ENCODE measurements around the gene SCUBE1.

SCUBE1 gene

GRCh38 chr22:43257549-43257948 lies 85.6 kb downstream of the SCUBE1 start:
- no peak for DNase-seq (ENCODE audit: low read depth)

DNA sequence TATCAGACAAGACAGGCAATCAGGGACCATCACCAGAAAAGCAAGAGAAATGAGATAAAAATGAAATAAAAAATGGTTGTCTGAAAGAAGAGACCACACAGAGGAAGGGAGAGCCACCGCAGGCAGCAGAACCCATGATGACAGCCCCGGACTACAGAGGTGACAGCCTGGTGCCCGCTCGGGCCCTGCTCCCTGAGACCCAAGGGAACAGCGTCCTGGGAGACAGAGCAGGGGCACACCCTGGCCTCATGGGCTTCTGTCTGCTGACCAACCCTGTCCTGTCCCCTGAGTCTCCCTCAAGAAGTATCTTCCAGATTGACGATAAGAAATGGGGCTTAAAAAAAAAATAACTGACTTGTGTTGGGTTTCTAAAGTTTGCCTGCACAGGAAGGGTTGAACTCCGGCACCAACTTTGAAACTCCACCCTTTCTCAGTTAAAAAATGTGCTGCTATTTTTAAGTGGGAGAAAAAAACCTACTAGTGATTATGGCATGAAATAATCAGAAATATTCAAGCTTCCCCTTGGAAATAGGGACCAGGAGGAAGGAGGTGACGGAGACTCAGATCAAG lies 86.1 kb downstream of the SCUBE1 start:
- DNase-seq (ENCODE audit: low read depth): no peak

GRCh38 chr22:43256569-43256968 lies 86.6 kb downstream of the SCUBE1 start:
- no peak for DNase-seq (ENCODE audit: low read depth)

GRCh38 chr22:43255299-43255698 lies 87.9 kb downstream of the SCUBE1 start:
- no peak for DNase-seq (ENCODE audit: low read depth)

- no peak for DNase-seq (ENCODE audit: low read depth)
Measured at GRCh38 chr22:43253839-43254238, 89.3 kb downstream of the SCUBE1 start.

- DNase-seq (ENCODE audit: low read depth): no peak
Measured at GRCh38 chr22:43252319-43252718, 90.9 kb downstream of the SCUBE1 start.

- DNase-seq (ENCODE audit: low read depth): no peak
Measured at GRCh38 chr22:43249789-43250471, 93.2 kb downstream of the SCUBE1 start.

- no peak for DNase-seq (ENCODE audit: low read depth)
Measured at GRCh38 chr22:43247546-43248260, 95.5 kb downstream of the SCUBE1 start.

DNA sequence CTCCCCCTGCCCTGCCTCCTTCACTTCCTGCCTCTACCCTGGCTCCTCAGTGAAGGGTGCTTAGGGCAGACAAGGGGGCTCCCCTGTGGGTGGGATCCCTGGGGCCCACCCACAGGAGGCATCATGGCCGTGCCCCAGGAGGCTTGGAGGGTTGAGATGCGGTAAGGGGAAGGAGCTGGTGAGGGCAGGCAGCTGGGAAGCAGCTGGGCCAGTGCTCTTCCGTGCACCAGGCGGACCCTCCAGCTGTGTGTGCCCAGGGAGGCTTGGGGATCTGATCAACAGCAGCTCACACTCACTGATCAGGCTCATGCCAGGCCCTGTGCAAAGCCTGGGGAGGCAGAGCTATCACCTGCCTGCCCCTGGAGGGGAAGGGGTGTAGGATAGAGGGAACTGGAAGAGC lies 97.0 kb downstream of the SCUBE1 start:
- DNase-seq (ENCODE audit: low read depth): no peak

DNA sequence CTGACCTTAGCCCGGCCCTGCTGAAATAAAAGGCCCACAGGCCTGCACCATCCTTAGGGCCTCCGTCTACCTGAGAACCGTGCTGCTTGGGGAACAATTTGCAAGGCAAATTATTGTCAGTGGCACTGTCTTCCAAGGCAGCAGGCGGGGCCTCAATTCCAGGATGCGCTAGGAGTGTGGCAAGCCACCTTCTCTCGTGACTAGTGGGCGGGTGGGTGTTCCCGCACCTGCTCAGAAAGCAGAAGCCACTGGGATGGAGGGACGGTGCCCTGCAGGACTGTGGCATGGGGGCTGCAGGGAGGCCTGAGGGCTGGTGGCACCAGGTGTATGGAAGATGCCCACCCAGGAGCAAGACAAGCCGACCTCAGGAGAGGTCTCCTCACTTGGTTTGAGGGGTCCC lies 97.5 kb downstream of the SCUBE1 start:
- DNase-seq (ENCODE audit: low read depth): no peak

- no peak for DNase-seq (ENCODE audit: low read depth)
Measured at GRCh38 chr22:43244803-43245527, 98.2 kb downstream of the SCUBE1 start.

GRCh38 chr22:43244402-43244801 lies 98.8 kb downstream of the SCUBE1 start:
- DNase-seq (ENCODE audit: low read depth): no peak

DNA sequence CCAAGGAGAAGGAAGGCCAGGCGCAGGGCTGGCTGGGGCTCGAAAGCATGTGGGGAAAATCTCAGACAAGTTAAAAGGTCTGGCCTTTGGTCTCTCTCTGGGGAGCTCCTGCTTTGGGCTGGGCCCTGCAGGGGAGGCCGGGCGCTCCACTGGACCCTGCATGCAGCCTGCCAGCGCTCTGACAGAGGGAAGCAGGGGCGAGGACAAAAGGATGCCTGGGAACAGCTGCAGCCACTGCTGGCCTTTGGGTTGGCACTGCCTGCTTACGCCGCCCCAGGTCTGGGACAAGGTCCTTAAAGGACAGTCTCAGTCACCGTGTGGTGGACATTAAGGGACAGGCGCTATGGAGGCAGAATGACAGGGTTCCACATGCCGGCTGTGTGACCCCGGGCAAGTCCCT lies 99.8 kb downstream of the SCUBE1 start:
- DNase-seq (ENCODE audit: low read depth): no peak

GRCh38 chr22:43242627-43243026 lies 100.5 kb downstream of the SCUBE1 start:
- DNase-seq (ENCODE audit: low read depth): no peak

GRCh38 chr22:43241699-43242386 lies 101.3 kb downstream of the SCUBE1 start:
- no peak for DNase-seq (ENCODE audit: low read depth)

GRCh38 chr22:43241138-43241597 lies 102.0 kb downstream of the SCUBE1 start:
- DNase-seq (ENCODE audit: low read depth): no peak

DNA sequence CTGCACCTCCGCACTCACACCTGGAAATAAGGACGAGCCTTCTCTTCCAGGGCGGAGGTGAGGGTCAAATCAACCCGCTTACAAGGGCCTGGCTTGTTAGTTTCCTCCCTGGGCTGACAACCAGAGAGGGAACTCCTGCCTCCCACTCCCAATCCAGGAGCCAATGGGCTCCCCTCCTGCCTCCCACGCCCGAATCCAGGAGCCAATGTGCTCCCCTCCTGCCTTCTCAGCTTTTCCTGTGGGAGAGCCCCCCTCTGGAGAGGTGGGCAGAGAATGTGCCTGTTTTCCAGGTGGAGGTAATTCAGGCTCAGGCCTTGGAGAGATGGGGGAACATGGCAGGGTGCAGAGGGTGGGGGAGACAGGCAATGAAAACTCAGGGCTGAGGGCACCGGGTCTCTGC lies 102.6 kb downstream of the SCUBE1 start:
- no peak for DNase-seq (ENCODE audit: low read depth)

DNA sequence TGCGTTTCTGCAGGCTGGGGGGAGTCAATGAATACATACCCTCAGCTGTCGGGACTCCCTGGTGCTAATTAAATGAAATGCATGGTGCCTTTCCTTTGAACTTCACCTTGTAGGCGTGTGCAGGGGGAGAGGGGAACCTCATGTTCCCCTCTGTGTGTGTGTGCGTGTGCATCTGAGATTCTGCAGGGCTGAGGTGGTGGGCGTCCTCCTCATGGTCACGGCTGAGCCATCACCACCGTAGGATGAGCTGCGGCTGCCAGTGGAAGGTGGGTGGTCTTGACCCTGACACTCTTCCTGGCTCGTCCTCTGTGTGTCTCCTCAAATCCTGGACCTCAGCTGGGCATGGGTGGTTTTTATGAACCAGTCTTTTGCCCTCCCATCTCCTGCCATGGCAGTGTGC lies 103.2 kb downstream of the SCUBE1 start:
- no peak for DNase-seq (ENCODE audit: low read depth)

GRCh38 chr22:43239193-43239780 lies 103.9 kb downstream of the SCUBE1 start:
- no peak for DNase-seq (ENCODE audit: low read depth)

DNA sequence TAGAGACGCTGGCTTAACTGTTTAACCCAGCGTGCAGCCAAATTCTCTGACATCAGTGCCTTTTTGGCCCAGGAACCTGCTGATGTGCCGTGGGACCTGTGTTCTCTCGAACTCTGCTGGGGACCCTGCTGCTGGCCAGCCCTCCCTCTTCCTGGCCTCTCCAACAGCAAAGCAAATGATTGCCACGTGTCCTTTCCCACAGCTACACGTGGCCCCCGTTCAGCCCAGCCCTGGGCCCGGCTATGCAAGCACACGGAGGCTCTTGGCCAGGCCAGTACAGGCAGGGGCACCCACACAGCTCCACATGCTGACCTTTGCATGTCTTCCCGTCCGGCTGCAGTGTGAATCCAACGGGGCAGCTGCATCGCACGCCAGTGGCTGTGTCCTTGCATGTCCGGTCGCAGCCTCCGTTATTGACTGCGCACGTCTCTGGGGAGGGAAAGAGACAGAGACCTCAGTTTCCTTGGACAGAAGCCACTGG lies 104.6 kb downstream of the SCUBE1 start:
- no peak for DNase-seq (ENCODE audit: low read depth)

- DNase-seq (ENCODE audit: low read depth): no peak
Measured at GRCh38 chr22:43237280-43237679, 105.9 kb downstream of the SCUBE1 start.

All from activated T-helper 1 cell treated with Interleukin-2 at 50 U/mL for 16 hours (primary cell).